GM19452 (cell line): ENCODE data around the gene NCOA6.

ENCODE experiments used
- ATAC-seq: cut with Tn5 transposase; IDR thresholded peaks from one replicate; pipeline ENCODE4 v1.9.1; 2021; ENCODE audit not compliant: unreplicated experiment

Gene NCOA6

GRCh38 chr20:34705397-34706301 is 119.8 kb downstream of the NCOA6 start:
- ATAC-seq: no peak

- ATAC-seq: no peak
These were observed 120.4 kb downstream of the NCOA6 start for GRCh38 chr20:34705008-34705396.

- ATAC-seq: peak; percentile 57
These were observed 121.1 kb downstream of the NCOA6 start, which contains the start of gene TP53INP2 for GRCh38 chr20:34704177-34705007. Gene TP53INP2, plus strand, starts transcription at chr20:34704344. Its CDS starts 4,396 bp downstream, at chr20:34708740.

GRCh38 chr20:34703424-34704176 is 121.9 kb downstream of the NCOA6 start:
- ATAC-seq: no peak

GRCh38 chr20:34703061-34703423 is 122.4 kb downstream of the NCOA6 start:
- ATAC-seq: no peak

- ATAC-seq: no peak
These were observed 123.9 kb downstream of the NCOA6 start for GRCh38 chr20:34701405-34702085.

- ATAC-seq: no peak
These were observed 132.0 kb downstream of the NCOA6 start for GRCh38 chr20:34693414-34693813.

GRCh38 chr20:34691838-34692237 is 133.6 kb downstream of the NCOA6 start:
- no peak for ATAC-seq

- ATAC-seq: no peak
These were observed 136.0 kb downstream of the NCOA6 start for GRCh38 chr20:34689486-34689885.

GRCh38 chr20:34683667-34684066 is 141.8 kb downstream of the NCOA6 start:
- ATAC-seq: no peak

- ATAC-seq: no peak
These were observed 144.8 kb downstream of the NCOA6 start for GRCh38 chr20:34680586-34681175.

GRCh38 chr20:34676642-34677373 is 148.6 kb downstream of the NCOA6 start, which contains the start of gene PIGU:
Gene PIGU, minus strand, starts transcription at chr20:34677092. Its CDS starts 7 bp downstream, at chr20:34677085.
- peak; percentile 95 for ATAC-seq

GRCh38 chr20:34675993-34676641 is 149.3 kb downstream of the NCOA6 start:
- no peak for ATAC-seq

- ATAC-seq: no peak
These were observed 149.9 kb downstream of the NCOA6 start for GRCh38 chr20:34675561-34675960.

GRCh38 chr20:34673412-34673811 is 152.0 kb downstream of the NCOA6 start:
- ATAC-seq: no peak

GRCh38 chr20:34669094-34669493 is 156.4 kb downstream of the NCOA6 start:
- ATAC-seq: no peak
